Activated naive CD4-positive, alpha-beta T cell treated with anti-CD3 and anti-CD28 coated beads, Interleukin-2, amount 10 ng/mL, durations not matched to agents 7 days and 5 days (primary cell): ENCODE results near the gene CDKAL1.
"Not testable (repeated sequence)": the region's sequence is repeated elsewhere in the genome, so short reads cannot be mapped to it uniquely, and the experiment has no call there.

Experiments used
- CTCF ChIA-PET: fragments of 350-600 bp; sonication (Branson Sonifier 250); formaldehyde crosslinking; loops from one replicate; lab custom pipeline; 2021; ENCODE audit warnings: antibody characterized with exemption; lab: Charles Lee
- DNase-seq: peaks from one replicate; pipeline ENCODE4 v3.0.0-alpha.2; 2020
- H3K27ac Mint-ChIP-seq: one replicate; pipeline ENCODE4 v1.8.0; 2021; ENCODE audit warnings: mild to moderate bottlenecking, moderate library complexity, mixed read lengths
- H3K27me3 Mint-ChIP-seq: one replicate; pipeline ENCODE4 v1.8.0; 2021; ENCODE audit warnings: mild to moderate bottlenecking, mixed read lengths
- H3K36me3 Mint-ChIP-seq: one replicate; pipeline ENCODE4 v1.8.0; 2021; ENCODE audit warnings: mixed read lengths
- H3K4me1 Mint-ChIP-seq: one replicate; pipeline ENCODE4 v1.8.0; 2021; ENCODE audit warnings: mixed read lengths
- H3K4me3 Mint-ChIP-seq: one replicate; pipeline ENCODE4 v1.8.0; 2021; ENCODE audit warnings: mild to moderate bottlenecking, moderate library complexity, mixed read lengths
- H3K9me3 Mint-ChIP-seq: one replicate; pipeline ENCODE4 v1.8.0; 2021; ENCODE audit warnings: mixed read lengths

CDKAL1 gene

GRCh38 chr6:20589266-20589665 lies 55.0 kb downstream of the CDKAL1 start:
- no peak for DNase-seq
- Mint-ChIP-seq H3K36me3 (peaks cover 45% of the 10 kb centered on the region), H3K27me3 (no peaks in the 10 kb centered on the region), H3K27ac (no peak overlapping the region), H3K9me3 (peaks cover 18% of the 10 kb centered on the region), H3K4me1 (peaks cover 10% of the 10 kb centered on the region), H3K4me3 (no peak overlapping the region)
- CTCF ChIA-PET = no interaction called here

- Mint-ChIP-seq H3K36me3 (peaks cover 52% of the 10 kb centered on the region), H3K9me3 (peaks cover 22% of the 10 kb centered on the region)
- CTCF ChIA-PET, H3K27ac Mint-ChIP-seq, H3K27me3 Mint-ChIP-seq, H3K4me1 Mint-ChIP-seq, DNase-seq, H3K4me3 Mint-ChIP-seq: not testable (repeated sequence)
Measured at GRCh38 chr6:20590476-20590875, 56.2 kb downstream of the CDKAL1 start.

GRCh38 chr6:20594299-20594853 lies 60.1 kb downstream of the CDKAL1 start:
- H3K4me1 Mint-ChIP-seq, H3K27ac Mint-ChIP-seq, CTCF ChIA-PET, H3K4me3 Mint-ChIP-seq, DNase-seq, H3K27me3 Mint-ChIP-seq: not testable (repeated sequence)
- peaks cover 63% of the 10 kb centered on the region for H3K36me3 Mint-ChIP-seq
- H3K9me3 Mint-ChIP-seq = peaks cover 22% of the 10 kb centered on the region

GRCh38 chr6:20599302-20600051 lies 65.2 kb downstream of the CDKAL1 start:
- Mint-ChIP-seq H3K4me1 (no peaks in the 10 kb centered on the region), H3K9me3 (peaks cover 5% of the 10 kb centered on the region), H3K27me3 (no peaks in the 10 kb centered on the region), H3K36me3 (peaks cover 43% of the 10 kb centered on the region), H3K27ac (no peak overlapping the region), H3K4me3 (no peak overlapping the region)
- no peak for DNase-seq
- CTCF ChIA-PET = no interaction called here

- Mint-ChIP-seq H3K9me3 (no peaks in the 10 kb centered on the region), H3K36me3 (peaks cover 32% of the 10 kb centered on the region), H3K4me1 (no peaks in the 10 kb centered on the region), H3K27ac (no peak overlapping the region), H3K4me3 (no peak overlapping the region), H3K27me3 (no peaks in the 10 kb centered on the region)
- DNase-seq = no peak
- CTCF ChIA-PET = no interaction called here
Measured at GRCh38 chr6:20600831-20601230, 66.6 kb downstream of the CDKAL1 start.

GRCh38 chr6:20604159-20604558 lies 69.9 kb downstream of the CDKAL1 start:
- Mint-ChIP-seq H3K27ac (no peak overlapping the region), H3K27me3 (no peaks in the 10 kb centered on the region), H3K36me3 (peaks cover 17% of the 10 kb centered on the region), H3K4me1 (no peaks in the 10 kb centered on the region), H3K4me3 (no peak overlapping the region), H3K9me3 (no peaks in the 10 kb centered on the region)
- CTCF ChIA-PET = no interaction called here
- no peak for DNase-seq

- DNase-seq = no peak
- no peaks in the 10 kb centered on the region for H3K4me1 Mint-ChIP-seq
- H3K4me3 Mint-ChIP-seq = no peak overlapping the region
- CTCF ChIA-PET = no interaction called here
- H3K27me3 Mint-ChIP-seq = no peaks in the 10 kb centered on the region
- H3K36me3 Mint-ChIP-seq = peaks cover 16% of the 10 kb centered on the region
- H3K9me3 Mint-ChIP-seq = no peaks in the 10 kb centered on the region
- no peak overlapping the region for H3K27ac Mint-ChIP-seq
Measured at GRCh38 chr6:20605061-20605460, 70.8 kb downstream of the CDKAL1 start.

GRCh38 chr6:20605581-20605980 lies 71.3 kb downstream of the CDKAL1 start:
- Mint-ChIP-seq H3K9me3 (no peaks in the 10 kb centered on the region), H3K36me3 (peaks cover 19% of the 10 kb centered on the region), H3K4me1 (no peaks in the 10 kb centered on the region), H3K27me3 (no peaks in the 10 kb centered on the region), H3K4me3 (no peak overlapping the region), H3K27ac (no peak overlapping the region)
- DNase-seq = no peak
- CTCF ChIA-PET = no interaction called here

- no peak overlapping the region for H3K4me3 Mint-ChIP-seq
Measured at GRCh38 chr6:20606831-20607230, 72.6 kb downstream of the CDKAL1 start.

GRCh38 chr6:20608356-20608755 lies 74.1 kb downstream of the CDKAL1 start:
- Mint-ChIP-seq H3K9me3 (no peaks in the 10 kb centered on the region), H3K27ac (no peak overlapping the region), H3K27me3 (no peaks in the 10 kb centered on the region), H3K4me1 (no peaks in the 10 kb centered on the region), H3K4me3 (no peak overlapping the region), H3K36me3 (peaks cover 12% of the 10 kb centered on the region)
- DNase-seq = no peak
- CTCF ChIA-PET = no interaction called here

More at GRCh38 chr6:20606831-20607230, 72.6 kb downstream of the CDKAL1 start:
- DNase-seq = no peak
- Mint-ChIP-seq H3K27me3 (no peaks in the 10 kb centered on the region), H3K27ac (no peak overlapping the region), H3K36me3 (peaks cover 20% of the 10 kb centered on the region), H3K9me3 (no peaks in the 10 kb centered on the region), H3K4me1 (no peaks in the 10 kb centered on the region)
- CTCF ChIA-PET = no interaction called here

- H3K9me3 Mint-ChIP-seq = no peaks in the 10 kb centered on the region
- H3K27me3 Mint-ChIP-seq = no peaks in the 10 kb centered on the region
- no peaks in the 10 kb centered on the region for H3K4me1 Mint-ChIP-seq
- CTCF ChIA-PET = no interaction called here
- no peak for DNase-seq
- H3K4me3 Mint-ChIP-seq = no peak overlapping the region
- H3K27ac Mint-ChIP-seq = no peak overlapping the region
- peaks cover 8% of the 10 kb centered on the region for H3K36me3 Mint-ChIP-seq
Measured at GRCh38 chr6:20608905-20609304, 74.6 kb downstream of the CDKAL1 start.

GRCh38 chr6:20609924-20610323 lies 75.7 kb downstream of the CDKAL1 start:
- H3K9me3 Mint-ChIP-seq, CTCF ChIA-PET, H3K4me3 Mint-ChIP-seq, H3K36me3 Mint-ChIP-seq, H3K4me1 Mint-ChIP-seq, H3K27ac Mint-ChIP-seq, H3K27me3 Mint-ChIP-seq, DNase-seq: not testable (repeated sequence)

- CTCF ChIA-PET = no interaction called here
- Mint-ChIP-seq H3K4me3 (no peak overlapping the region), H3K27ac (no peak overlapping the region), H3K4me1 (no peaks in the 10 kb centered on the region), H3K9me3 (no peaks in the 10 kb centered on the region), H3K36me3 (peaks cover 7% of the 10 kb centered on the region), H3K27me3 (no peaks in the 10 kb centered on the region)
- no peak for DNase-seq
Measured at GRCh38 chr6:20610636-20611370, 76.5 kb downstream of the CDKAL1 start.

- not testable (repeated sequence) for H3K27me3 Mint-ChIP-seq
Measured at GRCh38 chr6:20617537-20617936, 83.3 kb downstream of the CDKAL1 start.

GRCh38 chr6:20620043-20620442 lies 85.8 kb downstream of the CDKAL1 start:
- CTCF ChIA-PET = interaction anchor here (0.7 kb wide), 1 partner anchor 279 kb away, joined by 3 read pairs; no protein-coding TSS in a partner anchor
- Mint-ChIP-seq H3K36me3 (peaks cover 7% of the 10 kb centered on the region), H3K4me1 (peaks cover 4% of the 10 kb centered on the region), H3K4me3 (no peak overlapping the region), H3K9me3 (peaks cover 2% of the 10 kb centered on the region), H3K27me3 (no peaks in the 10 kb centered on the region), H3K27ac (no peak overlapping the region)
- DNase-seq = no peak

More at GRCh38 chr6:20617537-20617936, 83.3 kb downstream of the CDKAL1 start:
- H3K36me3 Mint-ChIP-seq, H3K4me1 Mint-ChIP-seq, H3K27ac Mint-ChIP-seq, H3K9me3 Mint-ChIP-seq, DNase-seq, CTCF ChIA-PET, H3K4me3 Mint-ChIP-seq: not testable (repeated sequence)
